ENCODE data around the gene ERCC6.

ERCC6 gene

DNA sequence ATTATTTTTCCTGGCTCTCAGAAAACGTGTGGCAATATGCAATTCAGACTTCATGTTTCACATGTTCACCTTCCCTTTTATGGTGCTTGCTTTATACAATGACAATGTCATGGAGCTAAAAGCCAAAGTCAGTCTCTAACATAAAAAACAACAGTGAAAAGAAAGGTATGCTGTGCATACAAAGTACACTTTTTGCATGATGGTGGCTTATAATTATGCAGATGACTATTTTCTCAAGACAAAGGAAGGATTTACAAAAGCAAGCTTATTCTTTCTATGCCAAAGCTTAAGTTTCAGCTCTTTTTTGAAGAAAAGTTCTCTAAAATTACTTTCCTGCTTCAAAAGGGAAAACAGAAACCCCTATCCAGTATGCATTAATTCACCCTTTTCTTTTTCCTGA lies 15.6 kb downstream of the ERCC6 start:
- Histone ChIP-seq H3K27ac (ENCODE audit: low read length) (no peak overlapping the region), H3K4me1 (ENCODE audit: control insufficient read depth in 1 of 2, insufficient read depth in 2 of 2, low read length in 2 of 2) (peaks cover 0 to 3% of the 10 kb centered on the region in 2 donors), H3K4me3 (ENCODE audit: low read depth in 1 of 2, low read length in 2 of 2) (no peak overlapping the region), H3K36me3 (ENCODE audit: control insufficient read depth in 1 of 2, insufficient read depth in 2 of 2, low read length in 2 of 2) (peaks cover 34 to 35% of the 10 kb centered on the region in 2 donors), H3K9me3 (ENCODE audit: control insufficient read depth in 1 of 2, low read length in 2 of 2) (no peaks in the 10 kb centered on the region), H3K27me3 (ENCODE audit: low read depth, low read length) (no peaks in the 10 kb centered on the region)

DNA sequence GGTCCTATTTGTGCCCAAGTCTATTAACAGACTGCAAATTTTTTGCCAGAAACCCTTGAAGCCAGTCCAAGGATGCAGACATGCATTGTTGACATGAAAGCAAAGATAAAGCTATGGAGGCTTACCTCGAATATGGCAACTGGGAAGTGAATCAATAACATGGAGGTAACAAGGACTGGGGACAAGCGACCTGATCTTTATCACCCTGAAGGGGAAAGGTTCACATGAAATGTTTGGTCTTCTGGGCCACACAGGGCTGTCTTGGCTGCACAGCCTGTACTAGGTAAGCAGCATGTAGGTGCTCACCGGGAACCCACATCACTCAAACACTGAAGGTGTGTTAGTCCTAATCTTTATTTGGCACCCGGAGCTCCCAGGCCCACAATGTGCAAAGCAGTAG lies 17.9 kb downstream of the ERCC6 start:
- Histone ChIP-seq H3K4me3 (ENCODE audit: low read depth in 1 of 2, low read length in 2 of 2) (no peak overlapping the region), H3K36me3 (ENCODE audit: control insufficient read depth in 1 of 2, insufficient read depth in 2 of 2, low read length in 2 of 2) (peaks cover 18 to 23% of the 10 kb centered on the region in 2 donors), H3K4me1 (ENCODE audit: control insufficient read depth in 1 of 2, insufficient read depth in 2 of 2, low read length in 2 of 2) (peaks cover 0 to 3% of the 10 kb centered on the region in 2 donors), H3K27ac (ENCODE audit: low read length) (no peak overlapping the region), H3K27me3 (ENCODE audit: low read depth, low read length) (no peaks in the 10 kb centered on the region), H3K9me3 (ENCODE audit: control insufficient read depth in 1 of 2, low read length in 2 of 2) (no peaks in the 10 kb centered on the region)

DNA sequence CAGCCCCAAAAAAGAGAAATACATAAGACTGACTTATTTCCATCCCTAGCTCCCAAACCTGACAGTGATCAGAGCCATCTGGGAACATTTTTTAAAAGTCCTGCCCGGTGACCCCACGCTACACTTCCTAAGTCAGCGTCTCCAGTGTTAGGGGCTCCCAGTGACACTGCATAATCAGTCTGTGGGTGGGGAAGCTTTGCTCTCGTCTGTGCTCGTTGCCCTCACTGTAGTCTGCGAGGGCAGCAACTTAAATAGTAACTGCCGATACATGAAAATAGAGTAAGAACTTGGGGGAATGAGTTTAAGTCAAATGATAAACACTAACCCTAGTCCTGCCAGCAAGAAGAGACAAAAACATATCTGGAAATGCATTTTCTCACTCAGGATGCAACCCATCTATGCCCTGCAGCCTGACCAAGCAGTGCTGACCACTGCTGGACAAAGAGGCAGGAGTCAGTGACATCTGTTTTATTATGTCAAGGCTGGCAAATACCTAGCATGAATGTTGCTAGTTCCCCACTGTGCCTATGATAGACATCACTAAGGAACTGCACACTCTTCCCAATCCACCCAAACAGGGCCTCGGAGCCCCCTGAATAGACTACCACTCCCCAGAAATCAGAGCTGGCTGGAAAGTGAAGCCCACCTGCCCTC lies 18.7 kb downstream of the ERCC6 start:
- Histone ChIP-seq H3K4me1 (ENCODE audit: control insufficient read depth in 1 of 2, insufficient read depth in 2 of 2, low read length in 2 of 2) (peaks cover 0 to 3% of the 10 kb centered on the region in 2 donors), H3K27me3 (ENCODE audit: low read depth, low read length) (no peaks in the 10 kb centered on the region), H3K4me3 (ENCODE audit: low read depth in 1 of 2, low read length in 2 of 2) (no peak overlapping the region), H3K9me3 (ENCODE audit: control insufficient read depth in 1 of 2, low read length in 2 of 2) (no peaks in the 10 kb centered on the region), H3K27ac (ENCODE audit: low read length) (no peak overlapping the region), H3K36me3 (ENCODE audit: control insufficient read depth in 1 of 2, insufficient read depth in 2 of 2, low read length in 2 of 2) (peaks cover 18 to 31% of the 10 kb centered on the region in 2 donors)

DNA sequence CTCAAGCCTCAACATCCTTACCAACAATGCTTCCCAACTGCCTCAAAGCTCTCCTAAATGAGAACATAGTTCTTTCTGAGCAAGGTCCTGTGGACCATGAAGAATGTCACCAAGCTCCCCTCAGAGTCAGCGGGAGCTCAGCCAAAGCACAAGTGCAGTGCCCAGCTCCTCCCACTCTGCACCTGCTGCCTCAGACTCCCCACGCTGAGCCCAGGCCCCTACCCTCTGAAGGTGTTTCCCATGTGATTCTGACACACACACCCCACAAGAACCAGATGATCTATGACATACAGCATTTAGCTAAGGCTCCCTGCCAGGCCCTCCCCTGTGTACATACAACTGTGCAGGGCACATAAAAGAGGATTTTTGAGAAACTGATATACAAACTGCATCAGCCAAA lies 19.2 kb downstream of the ERCC6 start:
- Histone ChIP-seq H3K27ac (ENCODE audit: low read length) (no peak overlapping the region), H3K4me1 (ENCODE audit: control insufficient read depth in 1 of 2, insufficient read depth in 2 of 2, low read length in 2 of 2) (peaks cover 0 to 3% of the 10 kb centered on the region in 2 donors), H3K9me3 (ENCODE audit: control insufficient read depth in 1 of 2, low read length in 2 of 2) (no peaks in the 10 kb centered on the region), H3K36me3 (ENCODE audit: control insufficient read depth in 1 of 2, insufficient read depth in 2 of 2, low read length in 2 of 2) (peaks cover 14 to 32% of the 10 kb centered on the region in 2 donors), H3K4me3 (ENCODE audit: low read depth in 1 of 2, low read length in 2 of 2) (no peak overlapping the region), H3K27me3 (ENCODE audit: low read depth, low read length) (no peaks in the 10 kb centered on the region)

DNA sequence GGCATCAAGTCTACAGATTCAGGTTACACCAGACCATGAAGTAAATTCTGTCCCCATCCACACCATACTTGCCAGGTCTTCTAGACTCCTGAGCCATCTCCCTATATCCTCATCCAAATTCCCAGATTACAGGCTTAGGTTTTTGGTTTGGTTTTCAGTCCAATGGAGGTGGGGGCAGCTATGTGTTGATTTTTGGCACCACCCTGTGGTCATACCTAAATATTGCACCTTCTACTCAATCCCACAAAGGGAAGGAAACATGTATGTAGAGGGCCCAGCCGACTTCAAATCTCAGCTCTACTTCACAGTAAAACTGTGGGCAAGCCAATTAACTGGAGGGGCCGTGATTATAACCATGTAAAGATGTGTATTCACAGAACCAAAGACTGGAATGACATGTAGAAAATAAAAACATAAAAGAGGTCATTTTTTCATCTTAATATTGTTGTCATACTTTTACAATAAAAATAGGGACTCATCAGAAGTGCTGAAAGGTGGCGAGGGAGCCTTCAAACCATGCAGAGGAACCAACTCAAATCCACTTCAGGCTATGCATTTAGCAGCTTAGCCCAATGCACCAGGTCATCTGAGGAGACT lies 19.8 kb downstream of the ERCC6 start:
- Histone ChIP-seq H3K36me3 (ENCODE audit: control insufficient read depth in 1 of 2, insufficient read depth in 2 of 2, low read length in 2 of 2) (peaks cover 8 to 26% of the 10 kb centered on the region in 2 donors), H3K27ac (ENCODE audit: low read length) (no peak overlapping the region), H3K27me3 (ENCODE audit: low read depth, low read length) (no peaks in the 10 kb centered on the region), H3K4me1 (ENCODE audit: control insufficient read depth in 1 of 2, insufficient read depth in 2 of 2, low read length in 2 of 2) (peaks cover 0 to 3% of the 10 kb centered on the region in 2 donors), H3K9me3 (ENCODE audit: control insufficient read depth in 1 of 2, low read length in 2 of 2) (no peaks in the 10 kb centered on the region), H3K4me3 (ENCODE audit: low read depth in 1 of 2, low read length in 2 of 2) (no peak overlapping the region)

DNA sequence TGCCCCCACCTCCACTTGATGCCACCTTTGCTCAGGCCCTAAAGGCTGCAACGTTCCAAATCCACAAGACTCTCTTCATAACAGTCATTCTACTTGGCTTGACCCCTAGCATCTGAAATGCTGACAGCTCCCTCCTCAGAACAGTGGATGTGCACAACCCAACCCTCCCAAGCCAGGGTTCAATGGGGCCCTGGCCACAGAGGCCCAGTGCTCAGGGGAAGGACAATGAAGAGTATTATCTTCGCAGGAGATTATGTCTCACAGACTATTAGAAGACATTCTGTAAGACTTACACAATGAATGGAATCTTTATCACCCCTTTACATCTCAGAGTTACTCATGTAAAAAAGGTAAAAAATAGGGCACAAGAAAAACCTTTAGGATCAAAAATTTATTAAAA lies 20.4 kb downstream of the ERCC6 start:
- H3K27ac ChIP-seq (ENCODE audit: low read length) = no peak overlapping the region
- H3K4me1 ChIP-seq (ENCODE audit: control insufficient read depth in 1 of 2, insufficient read depth in 2 of 2, low read length in 2 of 2) = peaks cover 0 to 3% of the 10 kb centered on the region in 2 donors
- peaks cover 4 to 23% of the 10 kb centered on the region in 2 donors for H3K36me3 ChIP-seq (ENCODE audit: control insufficient read depth in 1 of 2, insufficient read depth in 2 of 2, low read length in 2 of 2)
- no peaks in the 10 kb centered on the region for H3K27me3 ChIP-seq (ENCODE audit: low read depth, low read length)
- no peaks in the 10 kb centered on the region for H3K9me3 ChIP-seq (ENCODE audit: control insufficient read depth in 1 of 2, low read length in 2 of 2)
- H3K4me3 ChIP-seq (ENCODE audit: low read depth in 1 of 2, low read length in 2 of 2) = no peak overlapping the region

DNA sequence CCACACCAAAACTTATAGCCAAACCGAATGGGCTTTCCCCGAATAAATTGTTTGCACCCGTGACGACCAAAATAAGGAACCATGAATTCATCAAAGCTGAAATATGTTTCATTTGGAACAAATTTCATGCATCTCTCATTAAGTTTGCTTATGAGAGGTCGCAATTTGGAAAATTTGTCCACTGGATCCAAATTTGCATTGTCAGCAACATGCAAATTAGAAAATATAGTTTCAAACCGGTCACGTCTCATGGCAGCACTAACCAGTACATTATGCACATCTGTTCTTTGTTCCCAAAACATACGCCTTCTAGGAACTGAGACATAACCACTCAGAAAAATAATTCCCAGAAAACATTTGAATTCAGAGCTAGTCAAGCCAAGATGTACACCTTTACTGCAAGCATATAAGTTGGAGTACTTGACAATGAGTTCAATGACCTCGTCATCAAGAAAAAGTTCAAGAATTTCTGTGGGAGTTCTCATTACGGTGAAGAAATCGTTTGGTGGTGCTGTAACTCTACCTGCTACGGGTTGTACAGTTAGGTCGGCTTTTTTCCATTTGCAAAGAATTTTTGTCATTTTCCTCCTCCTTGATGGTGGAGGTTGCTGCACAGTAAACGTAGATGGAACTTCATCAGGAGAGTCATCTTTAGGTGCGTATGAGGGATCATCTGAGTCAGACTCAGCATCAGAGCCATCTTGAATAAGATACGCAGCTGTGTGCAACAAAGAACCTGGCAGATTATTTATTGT lies 22.5 kb downstream of the ERCC6 start:
- Histone ChIP-seq H3K36me3 (ENCODE audit: control insufficient read depth in 1 of 2, insufficient read depth in 2 of 2, low read length in 2 of 2) (peaks cover 0 to 23% of the 10 kb centered on the region in 2 donors), H3K27ac (ENCODE audit: low read length) (no peak overlapping the region), H3K27me3 (ENCODE audit: low read depth, low read length) (no peaks in the 10 kb centered on the region), H3K9me3 (ENCODE audit: control insufficient read depth in 1 of 2, low read length in 2 of 2) (no peaks in the 10 kb centered on the region), H3K4me1 (ENCODE audit: control insufficient read depth in 1 of 2, insufficient read depth in 2 of 2, low read length in 2 of 2) (peaks cover 0 to 3% of the 10 kb centered on the region in 2 donors), H3K4me3 (ENCODE audit: low read depth in 1 of 2, low read length in 2 of 2) (no peak overlapping the region)

DNA sequence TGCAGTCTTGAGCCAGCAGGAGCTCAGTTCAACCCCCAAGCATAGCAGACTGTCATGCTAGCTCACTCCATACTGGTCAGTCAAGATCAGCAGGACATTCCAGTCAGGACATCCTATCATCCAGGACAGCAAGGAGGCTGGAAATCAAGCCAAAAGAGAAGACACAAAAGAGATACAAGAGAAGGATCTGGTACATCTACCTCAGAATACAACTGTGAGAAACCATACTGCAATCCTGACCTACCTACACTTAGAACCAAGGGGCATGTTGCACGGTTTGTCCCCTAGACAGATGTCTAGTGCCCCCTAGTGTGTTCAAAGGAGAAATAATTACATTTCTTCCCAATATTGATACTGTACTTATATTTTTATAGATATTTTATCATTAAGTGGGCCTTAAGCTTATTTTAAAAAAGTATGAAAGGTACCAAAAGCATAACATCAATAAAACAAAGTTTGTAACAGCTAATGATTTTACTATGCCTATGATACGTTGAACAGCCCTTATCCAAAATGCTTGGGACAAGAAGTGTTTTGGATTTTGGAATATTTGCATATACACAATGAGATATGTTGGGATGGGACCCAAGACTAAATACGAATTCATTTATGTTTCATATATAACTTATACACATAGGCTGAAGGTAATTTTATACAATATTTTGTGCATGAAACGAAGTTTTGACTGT lies 26.7 kb downstream of the ERCC6 start:
- Histone ChIP-seq H3K4me3 (ENCODE audit: low read depth in 1 of 2, low read length in 2 of 2) (no peak overlapping the region), H3K9me3 (ENCODE audit: control insufficient read depth in 1 of 2, low read length in 2 of 2) (no peaks in the 10 kb centered on the region), H3K27me3 (ENCODE audit: low read depth, low read length) (no peaks in the 10 kb centered on the region), H3K36me3 (ENCODE audit: control insufficient read depth in 1 of 2, insufficient read depth in 2 of 2, low read length in 2 of 2) (peaks cover 0 to 18% of the 10 kb centered on the region in 2 donors), H3K27ac (ENCODE audit: low read length) (no peak overlapping the region), H3K4me1 (ENCODE audit: control insufficient read depth in 1 of 2, insufficient read depth in 2 of 2, low read length in 2 of 2) (peaks cover 5 to 9% of the 10 kb centered on the region in 2 donors)

DNA sequence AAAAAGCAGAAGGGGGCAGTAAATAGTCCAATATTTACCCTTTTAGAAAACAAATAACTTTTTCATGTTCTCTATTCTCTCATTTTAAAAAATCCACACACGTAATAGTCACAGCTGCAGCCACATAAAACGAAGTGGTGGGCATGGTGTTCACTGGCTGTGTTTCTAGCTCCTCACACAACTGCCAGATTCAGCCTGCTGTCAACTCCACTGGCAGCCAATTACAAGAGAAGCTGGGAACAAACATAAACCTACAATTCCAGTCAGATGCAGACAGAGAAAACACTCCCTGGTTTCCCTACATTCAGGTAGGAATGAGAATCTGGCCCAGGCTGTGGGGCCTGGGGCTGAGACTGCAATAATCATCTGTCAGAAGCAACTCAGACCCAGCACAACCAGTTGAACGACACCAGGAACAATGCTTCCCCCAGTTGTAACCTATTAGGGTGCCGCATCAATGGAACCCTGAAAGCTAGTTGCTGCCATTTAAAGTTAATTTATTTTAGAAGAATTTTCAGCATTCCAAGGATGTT lies 29.1 kb downstream of the ERCC6 start:
- H3K27me3 ChIP-seq (ENCODE audit: low read depth, low read length) = no peaks in the 10 kb centered on the region
- peaks cover 0 to 5% of the 10 kb centered on the region in 2 donors for H3K36me3 ChIP-seq (ENCODE audit: control insufficient read depth in 1 of 2, insufficient read depth in 2 of 2, low read length in 2 of 2)
- H3K4me3 ChIP-seq (ENCODE audit: low read depth in 1 of 2, low read length in 2 of 2) = no peak overlapping the region
- no peaks in the 10 kb centered on the region for H3K9me3 ChIP-seq (ENCODE audit: control insufficient read depth in 1 of 2, low read length in 2 of 2)
- H3K27ac ChIP-seq (ENCODE audit: low read length) = no peak overlapping the region
- peaks cover 5 to 9% of the 10 kb centered on the region in 2 donors for H3K4me1 ChIP-seq (ENCODE audit: control insufficient read depth in 1 of 2, insufficient read depth in 2 of 2, low read length in 2 of 2)

DNA sequence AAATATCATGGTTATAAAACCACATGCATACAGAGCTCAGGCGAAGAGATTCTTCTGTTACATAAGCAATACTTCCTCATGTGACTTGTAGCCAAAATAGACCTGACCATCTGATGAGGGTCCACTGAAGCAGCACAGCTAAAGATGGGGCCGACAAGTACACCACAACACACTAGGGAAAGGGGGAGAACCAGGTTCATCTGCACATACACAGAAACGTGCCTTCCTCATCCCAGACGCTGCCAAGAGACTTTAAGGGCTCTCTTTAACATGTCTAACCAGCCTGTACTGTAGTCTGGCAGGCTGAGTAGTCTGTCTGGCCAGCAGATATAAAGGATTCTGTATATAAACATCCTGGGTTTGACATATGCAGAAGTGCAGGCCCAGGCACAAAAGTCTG lies 30.3 kb downstream of the ERCC6 start:
- H3K27ac ChIP-seq (ENCODE audit: low read length) = no peak overlapping the region
- H3K4me1 ChIP-seq (ENCODE audit: control insufficient read depth in 1 of 2, insufficient read depth in 2 of 2, low read length in 2 of 2) = peaks cover 5 to 9% of the 10 kb centered on the region in 2 donors
- H3K27me3 ChIP-seq (ENCODE audit: low read depth, low read length) = no peaks in the 10 kb centered on the region
- peaks cover 0 to 5% of the 10 kb centered on the region in 2 donors for H3K36me3 ChIP-seq (ENCODE audit: control insufficient read depth in 1 of 2, insufficient read depth in 2 of 2, low read length in 2 of 2)
- H3K9me3 ChIP-seq (ENCODE audit: control insufficient read depth in 1 of 2, low read length in 2 of 2) = no peaks in the 10 kb centered on the region
- no peak overlapping the region for H3K4me3 ChIP-seq (ENCODE audit: low read depth in 1 of 2, low read length in 2 of 2)

DNA sequence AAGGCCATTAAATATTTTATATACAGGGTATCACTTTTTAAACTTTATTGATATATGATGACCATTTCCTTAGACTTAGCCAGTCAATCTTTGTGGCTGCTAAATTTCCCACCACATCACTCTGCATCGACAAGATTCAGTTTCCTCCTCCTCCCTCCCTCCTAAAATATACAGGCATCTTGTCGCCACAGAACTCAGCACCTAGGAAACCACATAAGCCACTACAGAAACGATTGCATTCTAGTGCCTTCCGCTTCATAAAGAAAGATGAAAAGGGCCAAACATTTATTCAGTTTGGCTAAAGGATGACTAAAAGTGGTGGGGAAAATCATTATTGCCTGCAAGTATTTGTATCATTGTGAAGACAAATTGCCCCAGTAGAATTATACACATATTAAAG lies 30.7 kb downstream of the ERCC6 start:
- Histone ChIP-seq H3K27ac (ENCODE audit: low read length) (no peak overlapping the region), H3K4me3 (ENCODE audit: low read depth in 1 of 2, low read length in 2 of 2) (no peak overlapping the region), H3K9me3 (ENCODE audit: control insufficient read depth in 1 of 2, low read length in 2 of 2) (no peaks in the 10 kb centered on the region), H3K27me3 (ENCODE audit: low read depth, low read length) (no peaks in the 10 kb centered on the region), H3K36me3 (ENCODE audit: control insufficient read depth in 1 of 2, insufficient read depth in 2 of 2, low read length in 2 of 2) (peaks cover 0 to 5% of the 10 kb centered on the region in 2 donors), H3K4me1 (ENCODE audit: control insufficient read depth in 1 of 2, insufficient read depth in 2 of 2, low read length in 2 of 2) (peaks cover 5 to 9% of the 10 kb centered on the region in 2 donors)

All from muscle layer of duodenum (tissue), 2 donors.